Measurements from ENCODE around the gene SKP1. TPM values are rescaled to one million over a fixed set of nuclear protein-coding genes. Genes with fewer than 3 reads are reported as not detected.

The SKP1 gene
- total and polyA plus RNA-seq, 5 experiments from 2014 or later: 250 to 1,312 (median 1,138) TPM

DNA sequence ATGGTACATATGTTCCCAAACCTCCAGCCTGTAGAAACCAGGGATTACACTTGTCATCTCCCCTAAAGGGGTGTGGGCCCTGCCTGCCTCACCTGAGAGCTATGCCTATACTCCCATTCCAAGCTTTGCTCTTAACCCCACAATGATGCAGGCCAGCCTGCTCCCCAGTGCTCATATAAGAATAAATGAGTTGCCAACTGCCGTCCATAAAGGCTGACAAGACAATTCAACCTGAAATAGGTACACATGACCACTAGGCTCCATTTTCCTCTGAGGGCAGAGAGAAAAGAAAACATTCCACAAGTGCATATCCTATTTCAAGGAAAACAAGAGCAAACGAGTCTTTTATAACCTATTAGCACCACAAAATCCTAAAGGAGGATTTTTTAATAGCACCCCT, 28.4 kb downstream of the SKP1 start:
- H3K4me3 Mint-ChIP-seq: peak overlapping the region in 4 of 10 donors; percentile 5 to 52 (median 28)
- H3K27me3 Mint-ChIP-seq: no peaks in the 10 kb centered on the region
- peaks cover 0 to 77% (median 14%) of the 10 kb centered on the region in 3 donors for H3K36me3 Mint-ChIP-seq
- POLR2A ChIA-PET: interaction anchor here (0.6 to 3.3 kb wide), 8 partner anchors 13 to 144 kb away, joined by 3 to 15 read pairs (median 7); partner anchors contain the start of genes PPP2CA, SKP1 and VDAC1
- peaks cover 29 to 83% (median 65%) of the 10 kb centered on the region in 4 donors for H3K4me1 Mint-ChIP-seq
- H3K9me3 Mint-ChIP-seq: no peaks in the 10 kb centered on the region
- H3K27ac Mint-ChIP-seq: peak overlapping the region; percentile 6 to 96 (median 76)
- peak in 2 of 10 donors; percentile 48 to 66 for DNase-seq
- peak; percentile 8 to 16 for ATAC-seq

DNA sequence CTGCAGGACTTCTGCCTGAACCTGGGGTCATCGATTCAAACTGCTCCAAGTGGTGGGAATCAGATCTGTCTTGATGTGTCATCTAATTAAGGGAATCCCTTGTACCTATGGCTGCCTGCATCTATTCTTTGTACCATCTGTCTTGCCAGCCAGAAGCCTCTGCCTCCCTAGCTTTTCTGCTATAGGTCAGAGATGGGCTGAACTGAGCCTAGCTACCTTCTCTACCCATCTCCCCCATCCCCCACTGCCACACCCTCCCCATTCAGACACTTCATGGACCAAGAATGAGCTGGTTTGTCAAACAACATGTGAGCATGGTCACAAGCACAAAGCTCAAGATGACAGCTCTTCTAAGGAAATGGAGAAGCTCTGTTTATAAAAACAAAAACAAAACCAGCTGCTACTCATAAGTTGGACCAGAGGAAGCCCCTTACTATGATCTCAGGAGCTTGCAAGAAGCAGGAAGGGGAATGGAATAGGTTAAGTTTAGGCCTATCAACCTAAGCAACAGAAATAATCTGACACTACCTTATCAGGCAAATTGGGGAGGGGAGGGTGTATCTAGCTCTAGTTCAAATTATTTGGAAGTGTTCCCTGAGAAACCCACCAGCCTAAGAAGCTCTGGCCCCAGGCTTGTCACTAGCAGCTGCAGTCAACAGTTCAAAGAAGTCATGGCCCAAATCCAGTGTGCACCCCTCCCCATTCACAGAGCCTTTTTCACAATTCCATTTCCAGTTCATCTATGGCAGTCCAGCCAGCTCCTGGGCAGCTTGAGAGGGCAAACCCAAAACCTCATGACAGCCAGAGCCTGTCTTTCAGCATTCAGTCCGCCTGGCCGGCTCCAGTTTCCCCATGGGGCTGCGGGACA, 29.9 kb downstream of the SKP1 start:
- DNase-seq (peak in 1 of 10 donors; percentile 63), ATAC-seq (no peak)
- no peaks in the 10 kb centered on the region for H3K27me3 Mint-ChIP-seq
- H3K4me3 Mint-ChIP-seq: peak overlapping the region in 5 of 10 donors; percentile 10 to 48 (median 47)
- peaks cover 26 to 70% (median 55%) of the 10 kb centered on the region in 4 donors for H3K4me1 Mint-ChIP-seq
- POLR2A ChIA-PET: interaction anchor here (0.6 to 2.9 kb wide), 9 partner anchors 14 to 151 kb away, joined by 3 to 15 read pairs (median 5); partner anchors contain the start of genes PPP2CA, SKP1 and VDAC1
- H3K36me3 Mint-ChIP-seq: peaks cover 0 to 79% (median 16%) of the 10 kb centered on the region in 3 donors
- no peaks in the 10 kb centered on the region for H3K9me3 Mint-ChIP-seq
- peak overlapping the region; percentile 77 to 96 (median 88) for H3K27ac Mint-ChIP-seq

DNA sequence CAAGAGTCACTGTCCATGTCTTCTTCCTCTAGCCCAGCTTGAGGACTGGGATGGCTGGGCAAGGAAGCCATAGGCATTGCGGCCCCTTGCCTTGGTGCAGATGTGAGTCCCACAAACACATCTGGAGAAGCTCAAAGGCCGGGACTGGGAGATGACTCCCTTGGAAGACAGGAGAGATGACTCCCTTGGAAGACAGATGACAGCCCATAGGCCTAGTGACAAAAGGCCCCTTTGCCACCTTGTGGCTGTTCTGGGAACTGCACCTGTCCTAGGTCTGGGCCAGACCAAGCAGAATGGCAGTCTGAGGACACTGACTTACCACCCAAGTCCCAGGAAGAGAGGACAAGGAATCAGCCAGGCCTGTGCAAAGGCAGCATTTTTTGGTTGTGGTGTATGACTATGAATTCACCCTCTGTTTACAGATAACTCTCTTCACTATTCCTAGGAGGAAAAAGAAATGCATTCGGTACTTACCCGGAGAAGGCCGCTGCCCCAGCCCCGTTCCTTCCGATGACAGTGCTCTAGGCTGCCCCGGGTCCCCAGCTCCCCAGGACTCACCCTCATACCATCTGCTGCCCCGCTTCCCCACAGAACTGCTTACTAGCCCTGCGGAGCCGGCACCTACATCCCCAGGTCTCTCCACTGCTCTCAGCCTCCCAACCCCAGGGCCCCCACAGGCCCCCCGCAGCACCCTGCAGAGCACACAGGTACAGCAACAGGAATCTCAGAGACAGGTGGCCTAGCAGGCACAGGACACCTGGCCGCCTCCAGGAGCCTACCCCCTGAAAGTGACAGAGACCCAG, 30.8 kb downstream of the SKP1 start:
- H3K27me3 Mint-ChIP-seq: no peaks in the 10 kb centered on the region
- POLR2A ChIA-PET: interaction anchor here (0.6 to 2.9 kb wide), 8 partner anchors 9 to 152 kb away, joined by 3 to 15 read pairs (median 5); partner anchors contain the start of genes PPP2CA, SKP1 and VDAC1
- peaks cover 34 to 70% (median 56%) of the 10 kb centered on the region in 4 donors for H3K4me1 Mint-ChIP-seq

DNA sequence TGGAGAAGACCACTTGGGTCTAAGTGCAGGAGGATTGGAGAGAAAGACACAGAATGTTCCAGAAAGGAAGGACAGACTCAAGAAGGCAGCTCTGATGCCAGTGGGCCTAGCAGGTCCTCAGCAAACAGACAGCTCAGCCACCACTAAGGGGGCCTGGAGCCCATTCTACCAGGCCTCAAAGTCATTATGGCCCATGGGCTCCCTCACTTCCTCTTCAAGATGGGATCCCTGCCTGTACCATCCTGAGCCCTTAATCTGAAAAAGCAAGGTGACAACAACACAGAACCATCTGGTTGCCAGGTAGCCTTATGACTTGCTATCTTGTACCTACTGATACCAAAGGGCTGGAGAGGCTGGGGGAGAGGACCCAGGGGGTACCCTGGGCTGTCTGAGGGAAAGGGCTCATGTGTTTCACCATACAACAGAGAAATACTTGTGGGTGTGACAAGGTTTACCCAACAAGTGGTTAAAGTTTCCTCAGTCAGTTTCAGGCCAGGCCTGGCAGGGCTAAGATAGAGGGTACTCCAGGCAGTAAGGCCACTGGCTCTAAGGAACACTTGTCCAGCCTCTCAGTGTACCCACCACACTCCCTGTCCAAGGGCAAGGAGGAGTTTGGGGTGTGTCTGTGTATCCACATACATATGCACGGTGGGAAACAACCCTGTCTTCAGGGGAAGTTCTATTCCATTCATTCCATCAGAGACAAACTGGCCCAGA, 31.6 kb downstream of the SKP1 start:
- peak overlapping the region in 3 of 10 donors; percentile 20 to 52 (median 22) for H3K4me3 Mint-ChIP-seq
- H3K27ac Mint-ChIP-seq: peak overlapping the region; percentile 77 to 96 (median 94)
- H3K4me1 Mint-ChIP-seq: peaks cover 37 to 70% (median 57%) of the 10 kb centered on the region in 4 donors
- POLR2A ChIA-PET: interaction anchor here (0.7 to 2.5 kb wide), 4 partner anchors 9 to 81 kb away, joined by 3 to 5 read pairs (median 3); partner anchors contain the start of gene PPP2CA
- peak; percentile 7 to 8 for ATAC-seq
- H3K9me3 Mint-ChIP-seq: no peaks in the 10 kb centered on the region
- peak in 1 of 10 donors; percentile 60 for DNase-seq
- peaks cover 0 to 84% (median 27%) of the 10 kb centered on the region in 3 donors for H3K36me3 Mint-ChIP-seq
- H3K27me3 Mint-ChIP-seq: no peaks in the 10 kb centered on the region

More for the DNA sequence above, 30.8 kb downstream of the SKP1 start:
- Mint-ChIP-seq H3K9me3 (no peaks in the 10 kb centered on the region), H3K36me3 (peaks cover 0 to 81% (median 25%) of the 10 kb centered on the region in 3 donors), H3K27ac (peak overlapping the region; percentile 77 to 96 (median 94)), H3K4me3 (peak overlapping the region in 4 of 10 donors; percentile 12 to 69 (median 48))
- DNase-seq (peak; percentile 66 to 89 (median 80)), ATAC-seq (peak; percentile 63 to 66)

DNA sequence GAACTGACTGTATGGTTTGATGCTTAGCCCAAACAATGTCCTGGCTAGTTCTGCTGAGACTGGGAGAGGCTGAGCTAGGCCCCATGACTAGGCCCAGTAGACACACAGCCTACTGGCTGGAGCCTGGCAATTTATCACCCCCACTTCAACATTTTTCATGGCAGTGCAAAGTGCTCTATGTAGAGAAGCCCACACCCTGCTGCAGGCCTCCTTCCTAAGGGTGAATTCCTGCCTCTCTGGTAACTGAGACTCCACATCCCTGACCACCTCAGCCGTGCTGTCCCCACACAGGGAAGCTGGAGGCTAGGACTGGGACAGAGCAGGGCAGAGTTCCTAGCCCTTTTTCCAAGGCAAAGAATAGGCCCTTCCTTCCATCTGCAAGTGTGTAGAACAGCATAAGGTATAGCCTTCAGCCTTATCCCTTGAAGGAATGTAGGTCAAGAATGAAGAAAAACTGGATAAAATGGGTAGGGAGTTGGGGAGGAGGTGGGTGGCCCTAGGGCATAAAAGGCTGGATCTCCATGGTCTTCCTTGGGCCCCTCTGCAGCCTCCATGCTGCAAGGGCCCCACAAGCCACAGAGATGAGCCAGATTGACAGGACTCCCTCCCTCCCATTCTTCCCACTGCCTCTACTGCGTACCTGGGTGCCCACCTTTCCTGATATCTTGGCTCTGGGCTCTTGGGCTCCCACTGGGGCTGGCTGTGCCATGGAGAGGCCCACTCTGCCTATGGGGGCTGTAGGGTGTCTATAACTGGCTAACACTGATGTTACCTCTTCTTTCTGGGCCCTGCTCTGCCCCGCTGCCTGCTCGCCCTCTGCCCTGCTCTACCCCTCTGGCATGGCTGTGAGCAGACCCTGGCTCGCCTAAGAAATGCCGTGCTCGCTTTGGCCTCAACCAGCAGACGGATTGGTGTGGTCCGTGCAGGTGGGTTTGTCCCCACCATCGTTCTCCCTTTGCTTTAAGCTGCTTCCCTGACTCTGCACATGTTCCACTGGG, 32.5 kb downstream of the SKP1 start:
- Mint-ChIP-seq H3K4me3 (peak overlapping the region in 4 of 10 donors; percentile 20 to 56 (median 37)), H3K4me1 (peaks cover 37 to 73% (median 57%) of the 10 kb centered on the region in 4 donors), H3K36me3 (peaks cover 0 to 84% (median 27%) of the 10 kb centered on the region in 3 donors), H3K27ac (peak overlapping the region; percentile 77 to 96 (median 94)), H3K27me3 (no peaks in the 10 kb centered on the region), H3K9me3 (no peaks in the 10 kb centered on the region)
- ATAC-seq (no peak), DNase-seq (peak in 1 of 10 donors; percentile 63)
- POLR2A ChIA-PET: interaction anchor here (1.0 to 2.5 kb wide), 5 partner anchors 24 to 82 kb away, joined by 3 to 7 read pairs (median 5); partner anchors contain the start of genes PPP2CA and SKP1

DNA sequence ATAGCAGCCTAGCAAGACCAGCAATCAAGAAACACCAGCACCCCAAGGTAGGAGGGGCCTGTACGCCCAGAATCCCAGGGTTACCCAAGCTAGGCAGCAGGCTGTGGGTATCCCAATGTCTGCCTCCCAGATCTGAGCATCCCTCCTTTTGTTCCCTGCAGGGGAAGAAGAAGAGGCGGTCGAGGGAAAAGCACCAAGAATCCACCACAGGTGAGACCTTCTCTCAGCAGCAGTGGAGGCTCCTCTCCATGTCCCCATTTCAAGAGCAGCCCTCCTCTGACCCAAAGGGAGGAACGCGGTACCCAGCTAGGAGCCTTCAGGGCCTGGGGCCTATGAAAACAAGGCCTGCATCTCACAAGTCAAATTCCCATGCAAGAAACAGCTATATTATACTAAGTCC, 33.3 kb downstream of the SKP1 start:
- Mint-ChIP-seq H3K36me3 (peaks cover 0 to 90% (median 30%) of the 10 kb centered on the region in 3 donors), H3K9me3 (no peaks in the 10 kb centered on the region), H3K4me1 (peaks cover 40 to 73% (median 62%) of the 10 kb centered on the region in 4 donors), H3K27me3 (no peaks in the 10 kb centered on the region), H3K27ac (peak overlapping the region in 9 of 10 donors; percentile 34 to 96 (median 90)), H3K4me3 (peak overlapping the region in 3 of 10 donors; percentile 14 to 28 (median 18))
- POLR2A ChIA-PET: interaction anchor here (0.5 to 2.1 kb wide), 4 partner anchors 22 to 82 kb away, joined by 3 to 7 read pairs (median 4); partner anchors contain the start of genes PPP2CA and SKP1
- ATAC-seq: no peak
- no peak for DNase-seq

DNA sequence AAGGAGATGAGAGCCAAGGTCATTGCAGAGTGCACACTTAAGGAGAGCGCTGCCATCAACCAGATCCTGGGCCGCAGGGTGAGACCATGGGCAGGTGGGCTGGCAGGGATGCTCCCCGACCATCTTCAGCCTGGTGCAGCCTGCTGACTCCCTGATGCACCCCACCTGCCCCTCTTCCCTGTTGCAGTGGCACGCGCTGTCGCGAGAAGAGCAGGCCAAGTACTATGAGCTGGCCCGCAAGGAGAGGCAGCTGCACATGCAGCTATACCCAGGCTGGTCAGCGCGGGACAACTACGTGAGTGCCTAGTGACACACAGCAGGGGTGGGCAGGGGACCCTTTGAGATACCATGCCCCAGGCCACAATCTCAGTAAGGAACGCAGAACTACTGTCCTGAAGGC, 33.9 kb downstream of the SKP1 start:
- Mint-ChIP-seq H3K4me3 (peak overlapping the region in 2 of 10 donors; percentile 18 to 58), H3K9me3 (no peaks in the 10 kb centered on the region), H3K27me3 (no peaks in the 10 kb centered on the region), H3K27ac (peak overlapping the region in 9 of 10 donors; percentile 34 to 96 (median 86)), H3K36me3 (peaks cover 0 to 95% (median 30%) of the 10 kb centered on the region in 3 donors), H3K4me1 (peaks cover 39 to 76% (median 66%) of the 10 kb centered on the region in 4 donors)
- POLR2A ChIA-PET: interaction anchor here (1.0 to 2.1 kb wide), 4 partner anchors 16 to 83 kb away, joined by 3 to 7 read pairs (median 5); partner anchors contain the start of genes PPP2CA and SKP1
- ATAC-seq: no peak
- no peak for DNase-seq

DNA sequence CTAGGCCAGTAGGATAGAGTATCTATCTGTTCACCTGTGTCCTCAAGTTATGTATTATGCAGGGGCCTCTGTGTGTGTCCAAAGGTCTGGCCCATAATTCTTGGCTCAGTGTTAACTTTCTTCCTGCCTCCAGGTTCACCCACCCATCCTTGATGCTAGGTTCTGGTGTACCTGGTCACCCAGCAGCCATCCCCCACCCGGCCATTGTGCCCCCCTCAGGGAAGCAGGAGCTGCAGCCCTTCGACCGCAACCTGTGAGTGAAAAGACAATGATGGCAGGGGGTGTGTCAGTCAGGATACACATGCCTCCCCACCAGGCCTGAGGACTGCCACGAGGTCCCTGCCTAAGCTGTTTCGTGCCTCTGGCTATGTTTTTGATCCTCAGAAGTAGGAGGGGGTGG, 34.7 kb downstream of the SKP1 start:
- H3K4me1 Mint-ChIP-seq: peaks cover 37 to 79% (median 72%) of the 10 kb centered on the region in 4 donors
- no peaks in the 10 kb centered on the region for H3K27me3 Mint-ChIP-seq
- H3K4me3 Mint-ChIP-seq: peak overlapping the region in 2 of 10 donors; percentile 20
- ATAC-seq (no peak), DNase-seq (peak in 1 of 10 donors; percentile 60)
- no peaks in the 10 kb centered on the region for H3K9me3 Mint-ChIP-seq
- peak overlapping the region; percentile 91 to 99 (median 96) for H3K27ac Mint-ChIP-seq
- peaks cover 0 to 96% (median 30%) of the 10 kb centered on the region in 3 donors for H3K36me3 Mint-ChIP-seq
- POLR2A ChIA-PET: interaction anchor here (1.0 to 2.0 kb wide), 2 partner anchors 17 to 84 kb away, joined by 5 to 6 read pairs; partner anchors contain the start of gene PPP2CA

DNA sequence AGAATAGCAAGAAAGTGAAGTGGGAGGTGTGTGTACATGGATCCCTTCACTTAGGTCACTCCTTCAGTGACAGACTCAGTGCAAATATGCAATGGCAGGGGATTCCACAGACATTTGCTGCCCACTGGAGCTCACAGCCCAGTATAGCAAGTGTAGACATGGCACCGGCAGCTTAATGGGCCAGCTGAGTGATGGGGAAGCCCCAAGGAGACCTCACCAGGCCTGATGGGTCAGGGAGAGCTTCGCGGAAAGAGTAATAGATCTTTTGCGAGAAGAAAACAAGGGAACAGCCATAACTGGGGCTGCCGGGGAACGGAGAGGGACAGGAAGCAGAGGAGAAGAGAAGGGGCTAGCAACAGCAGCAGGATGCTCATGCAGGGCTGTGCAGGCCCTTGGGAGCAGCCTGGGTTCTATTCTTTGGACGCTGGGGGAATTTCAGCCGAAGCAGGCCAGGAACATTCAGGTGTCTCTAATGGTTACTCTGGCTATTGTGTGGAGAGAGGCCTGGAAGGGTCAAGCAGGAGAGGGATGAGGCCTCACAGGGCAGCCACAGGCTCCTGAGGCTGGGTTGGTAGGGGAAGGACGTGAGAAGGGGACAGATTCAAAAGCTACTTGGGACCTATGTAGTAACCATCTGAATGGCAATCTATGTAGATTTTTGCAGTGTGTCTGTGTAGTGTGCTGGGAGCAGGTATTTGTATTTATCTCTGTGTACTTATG, 35.3 kb downstream of the SKP1 start:
- H3K4me3 Mint-ChIP-seq: peak overlapping the region in 5 of 10 donors; percentile 20 to 70 (median 29)
- DNase-seq: peak in 2 of 10 donors; percentile 27 to 61

More for the DNA sequence above, 35.3 kb downstream of the SKP1 start:
- Mint-ChIP-seq H3K4me1 (peaks cover 35 to 80% (median 74%) of the 10 kb centered on the region in 4 donors), H3K9me3 (no peaks in the 10 kb centered on the region), H3K27me3 (no peaks in the 10 kb centered on the region), H3K27ac (peak overlapping the region; percentile 91 to 99 (median 96)), H3K36me3 (peaks cover 0 to 96% (median 30%) of the 10 kb centered on the region in 3 donors)
- peak in 1 of 2 donors; percentile 10 for ATAC-seq
- POLR2A ChIA-PET: interaction anchor here (1.2 to 4.0 kb wide), 4 partner anchors 35 to 137 kb away, joined by 3 to 23 read pairs (median 6); partner anchors contain the start of genes PPP2CA, SKP1 and VDAC1
